Neural progenitor cell (in vitro differentiated cells): ENCODE results near the gene MAMLD1.

Source experiments
- CTCF ChIP-seq: fragments of 200-600 bp; sonication (generic); IDR thresholded peaks from 2 replicates; pipeline ENCODE4 v1.5.1; 2017; ENCODE audit warnings: antibody characterized with exemption, mild to moderate bottlenecking
- EZH2 ChIP-seq: fragments of 200-600 bp; sonication (generic); IDR thresholded peaks from 2 replicates; pipeline ENCODE4 v1.6.1; 2017; ENCODE audit warnings: antibody characterized with exemption, mild to moderate bottlenecking, moderate library complexity

DNA sequence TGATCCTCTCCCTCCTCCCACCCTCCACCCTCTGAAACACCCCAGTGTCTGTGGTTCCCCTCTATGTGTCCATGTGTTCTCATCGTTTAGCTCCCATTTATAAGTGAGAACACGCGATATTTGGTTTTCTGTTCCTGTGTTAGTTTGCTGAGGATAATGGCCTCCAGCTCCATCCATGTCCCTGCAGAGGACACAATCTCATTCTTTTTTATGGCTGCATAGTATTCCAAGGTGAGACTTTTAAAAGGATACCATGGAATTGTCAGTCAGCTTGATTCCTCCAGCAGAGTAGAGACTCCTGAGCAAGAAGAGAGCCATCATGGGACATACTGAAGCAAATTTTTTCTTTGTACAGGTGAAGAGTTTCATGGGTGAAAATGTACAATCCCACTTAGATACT is 166.5 kb downstream of the MAMLD1 start:
- TF ChIP-seq CTCF (no peak), EZH2 (no peak)
